Dermis blood vessel endothelial cell (primary cell): Measurements from ENCODE around the gene OR10S1. TPM values are rescaled to one million over a fixed set of nuclear protein-coding genes. Genes with fewer than 3 reads are reported as not detected.
"Not testable (repeated sequence)": the region's sequence is repeated elsewhere in the genome, so short reads cannot be mapped to it uniquely, and the experiment has no call there.

Source experiments
- DNase-seq: peaks from one replicate; pipeline ENCODE4 v3.0.0; 2010
- total RNA-seq: library from RNA; depleted of rRNA; stranded (reverse); fragments of >200 nt; gene quantifications from 2 replicates; pipeline ENCODE4 v1.2.3, GENCODE V29; 2014

OR10S1 gene
- not detected in 2 replicates for total RNA-seq

GRCh38 chr11:123977731-123978347, at the start of gene OR10S1:
TSS of gene OR10S1 (minus strand) at chr11:123977781. CDS start at chr11:123977664, 117 bp downstream.
- no peak for DNase-seq

GRCh38 chr11:124026498-124026897, 48.9 kb upstream of the OR10S1 start, which contains the start of gene OR10G8:
TSS of gene OR10G8 (plus strand) at chr11:124026798. CDS start at chr11:124029623, 2,825 bp downstream.
- no peak for DNase-seq

GRCh38 chr11:124015837-124016236, 38.3 kb upstream of the OR10S1 start:
- not testable (repeated sequence) for DNase-seq

GRCh38 chr11:124012697-124013096, 35.1 kb upstream of the OR10S1 start, which contains the start of gene OR10G4:
TSS of gene OR10G4 (plus strand) at chr11:124012997. CDS start at chr11:124015575, 2,578 bp downstream.
- no peak for DNase-seq

- DNase-seq = no peak
Measured at GRCh38 chr11:123995119-123995518, 17.5 kb upstream of the OR10S1 start, which contains the start of gene OR10G6. TSS of gene OR10G6 (minus strand) at chr11:123995161. CDS start at chr11:123995161, 0 bp downstream.

GRCh38 chr11:123979311-123979710, 1.7 kb upstream of the OR10S1 start:
- no peak for DNase-seq

- DNase-seq = no peak
Measured at GRCh38 chr11:123976770-123977560, 616 bp downstream of the OR10S1 start.

- DNase-seq = peak; percentile 97
Measured at GRCh38 chr11:123973816-123974215, 3.8 kb downstream of the OR10S1 start.

GRCh38 chr11:123956752-123957151, 20.8 kb downstream of the OR10S1 start:
- DNase-seq = no peak

- no peak for DNase-seq
Measured at GRCh38 chr11:123945132-123945531, 32.4 kb downstream of the OR10S1 start.

GRCh38 chr11:123943738-123944137, 33.8 kb downstream of the OR10S1 start, which contains the start of gene OR6T1:
TSS of gene OR6T1 (minus strand) at chr11:123943838. CDS start at chr11:123943838, 0 bp downstream.
- DNase-seq = no peak

GRCh38 chr11:123942413-123942812, 35.2 kb downstream of the OR10S1 start:
- DNase-seq = no peak

GRCh38 chr11:123939317-123939716, 38.3 kb downstream of the OR10S1 start, which contains the start of gene OR4D5:
TSS of gene OR4D5 (plus strand) at chr11:123939617. CDS start at chr11:123939617, 0 bp downstream.
- DNase-seq = no peak

Other genes with a start within 250 kb of the OR10S1 start
- gene ZNF202, start 236.1 kb downstream of the OR10S1 start, total RNA-seq = 6.1 and 10.2 TPM in 2 replicates
- gene OR6X1, start 223.3 kb downstream of the OR10S1 start, total RNA-seq = not detected in 2 replicates
- gene OR6M1, start 171.4 kb downstream of the OR10S1 start, total RNA-seq = not detected in 2 replicates
- not detected in 2 replicates for gene TMEM225, start 92.1 kb downstream of the OR10S1 start, total RNA-seq
- gene OR8D4, start 75.6 kb downstream of the OR10S1 start, total RNA-seq = not detected in 2 replicates
- gene OR4D5, start 38.2 kb downstream of the OR10S1 start, total RNA-seq = not detected in 2 replicates
- not detected in 2 replicates for gene OR6T1, start 33.9 kb downstream of the OR10S1 start, total RNA-seq
- gene OR10G6, start 17.4 kb upstream of the OR10S1 start, total RNA-seq = not detected in 2 replicates
- not detected in 2 replicates for gene OR10G4, start 35.2 kb upstream of the OR10S1 start, total RNA-seq
- not detected in 2 replicates for gene OR10G9, start 45.2 kb upstream of the OR10S1 start, total RNA-seq
- not detected in 2 replicates for gene OR10G8, start 49.0 kb upstream of the OR10S1 start, total RNA-seq
- gene OR10G7, start 63.5 kb upstream of the OR10S1 start, total RNA-seq = not detected in 2 replicates
- 7.8 and 8.2 TPM in 2 replicates for gene VWA5A, start 137.7 kb upstream of the OR10S1 start, total RNA-seq
- gene OR10D3, start 205.6 kb upstream of the OR10S1 start, total RNA-seq = not detected in 2 replicates